ENCODE measurements around the gene HIGD2A.

Gene HIGD2A

GRCh38 chr5:176418251-176418650 lies 29.7 kb downstream of the HIGD2A start:
- DNase-seq = no peak

GRCh38 chr5:176420086-176420485 lies 31.5 kb downstream of the HIGD2A start:
- DNase-seq = no peak

- no peak for DNase-seq
Measured at GRCh38 chr5:176420972-176421544, 32.5 kb downstream of the HIGD2A start.

- no peak for DNase-seq
Measured at GRCh38 chr5:176424181-176424580, 35.6 kb downstream of the HIGD2A start.

GRCh38 chr5:176425138-176425537 lies 36.6 kb downstream of the HIGD2A start:
- DNase-seq = no peak

GRCh38 chr5:176425791-176426190 lies 37.2 kb downstream of the HIGD2A start:
- DNase-seq = no peak

- DNase-seq = no peak
Measured at GRCh38 chr5:176426876-176427275, 38.3 kb downstream of the HIGD2A start.

- no peak for DNase-seq
Measured at GRCh38 chr5:176427971-176428370, 39.4 kb downstream of the HIGD2A start.

GRCh38 chr5:176429972-176430371 lies 41.4 kb downstream of the HIGD2A start:
- DNase-seq = no peak

- DNase-seq = no peak
Measured at GRCh38 chr5:176432707-176433106, 44.2 kb downstream of the HIGD2A start.

GRCh38 chr5:176436656-176437055 lies 48.1 kb downstream of the HIGD2A start:
- DNase-seq = no peak

GRCh38 chr5:176438959-176439757 lies 50.6 kb downstream of the HIGD2A start:
- no peak for DNase-seq
